A673 (cell line): Measurements from ENCODE around the gene EPHA8. TPM values are rescaled to one million over a fixed set of nuclear protein-coding genes. Genes with fewer than 3 reads are reported as not detected.

ENCODE experiments used
- BruUV-seq: library from RNA; stranded (reverse); fragments of 400-500 nt; replicated peaks from 2 replicates; lab custom pipeline; 2021; lab: Mats Ljungman, UMichigan
- CTCF ChIA-PET: fragments of 300-600 bp; sonication (Branson Sonifier 250); formaldehyde crosslinking; loops from one replicate; lab custom pipeline; 2022; ENCODE audit warnings: antibody characterized with exemption; lab: Charles Lee
- POLR2A ChIA-PET: fragments of 300-600 bp; sonication (Branson Sonifier 250); formaldehyde crosslinking; loops from one replicate; lab custom pipeline; 2022; ENCODE audit warnings: antibody characterized with exemption; ENCODE audit not compliant: low non-redundant PET; lab: Charles Lee
- DNase-seq: peaks from one replicate; pipeline ENCODE4 v3.0.0-alpha.2; 2015; ENCODE audit warnings: low spot score
- H3K27ac ChIP-seq: fragments of 200-600 bp; sonication (generic); 2 replicates; pipeline ENCODE4 v1.5.1; 2016; ENCODE audit warnings: mixed run types, low read depth, mild to moderate bottlenecking, mixed read lengths, antibody characterized with exemption, low read length; ENCODE audit not compliant: poor library complexity, severe bottlenecking
- H3K27me3 ChIP-seq: fragments of 200-600 bp; sonication (generic); replicated peaks from 2 replicates; pipeline ENCODE4 v1.6.1; 2017; ENCODE audit warnings: mixed run types, low read depth, mild to moderate bottlenecking, mixed read lengths, antibody characterized with exemption, low read length; ENCODE audit not compliant: insufficient read depth, poor library complexity
- H3K36me3 ChIP-seq: fragments of 200-600 bp; sonication (generic); 2 replicates; pipeline ENCODE4 v1.6.1; 2016; ENCODE audit warnings: mixed run types, mild to moderate bottlenecking, mixed read lengths, antibody characterized with exemption, low read length; ENCODE audit not compliant: insufficient read depth, poor library complexity, severe bottlenecking
- H3K4me1 ChIP-seq: fragments of 200-600 bp; sonication (generic); 2 replicates; pipeline ENCODE4 v1.6.1; 2017; ENCODE audit warnings: mixed run types, mild to moderate bottlenecking, mixed read lengths, antibody characterized with exemption, low read length; ENCODE audit not compliant: insufficient read depth, poor library complexity, severe bottlenecking
- H3K4me3 ChIP-seq: fragments of 200-600 bp; sonication (generic); 2 replicates; pipeline ENCODE4 v1.5.1; 2016; ENCODE audit warnings: low read depth, mixed run types, mild to moderate bottlenecking, mixed read lengths, low read length; ENCODE audit not compliant: poor library complexity, severe bottlenecking
- H3K9me3 ChIP-seq: fragments of 200-600 bp; sonication (generic); 2 replicates; pipeline ENCODE4 v1.6.1; 2016; ENCODE audit warnings: mixed run types, low read depth, mild to moderate bottlenecking, mixed read lengths, antibody characterized with exemption, low read length; ENCODE audit not compliant: poor library complexity, severe bottlenecking
- CTCF ChIP-seq: fragments of 300-800, 200-600 bp; sonication (generic); conservative IDR thresholded peaks from 2 replicates; pipeline ENCODE4 v1.5.1; 2017; ENCODE audit warnings: low read depth, mild to moderate bottlenecking, antibody characterized with exemption, low read length, moderate library complexity, mixed read lengths
- EZH2 ChIP-seq: fragments of 200-600 bp; sonication (generic); IDR thresholded peaks from 2 replicates; pipeline ENCODE4 v1.6.1; 2017; ENCODE audit warnings: borderline replicate concordance, low read depth, mild to moderate bottlenecking, mixed read lengths, antibody characterized with exemption, low read length; ENCODE audit not compliant: poor library complexity, severe bottlenecking
- intact Hi-C: fragments of 100-400 bp; cut with micrococcal nuclease; formaldehyde crosslinking; loops from one replicate; pipeline ENCODE4 v1.10.0; 2022; ENCODE audit not compliant: unreplicated experiment
- total RNA-seq: library from RNA; stranded (reverse); gene quantifications from 2 replicates; pipeline ENCODE4 v1.2.3, GENCODE V29; 2021

The EPHA8 gene
- total RNA-seq, 1 experiment from 2014 or later, result not detected

DNA sequence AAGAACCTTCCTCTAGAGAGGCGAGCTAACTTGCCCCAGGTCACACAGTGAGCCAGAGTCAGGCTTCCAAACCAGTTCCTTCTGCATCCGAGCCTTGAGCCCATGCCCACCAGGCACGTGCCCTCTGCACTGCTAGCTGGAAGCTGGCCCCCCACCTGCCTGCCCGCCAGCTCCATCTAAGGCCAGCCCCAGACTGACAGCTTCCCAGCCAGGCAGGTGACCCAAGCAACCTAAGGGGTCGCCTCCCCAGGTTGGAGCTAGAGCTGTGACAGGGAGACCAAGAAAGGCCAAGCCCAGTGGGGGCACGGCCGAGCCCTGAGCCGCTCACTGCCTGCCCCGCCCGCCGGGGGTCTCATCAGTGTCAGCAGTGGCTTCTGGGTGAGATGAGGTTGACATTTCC lies 53.3 kb downstream of the EPHA8 start:
- peaks cover 87% of the 10 kb centered on the region for H3K27me3 ChIP-seq
- TF ChIP-seq EZH2 (no peak), CTCF (no peak)
- no peaks in the 10 kb centered on the region for H3K4me1 ChIP-seq
- ChIA-PET POLR2A (no interaction called here), CTCF (no interaction called here)
- H3K36me3 ChIP-seq, result no peaks in the 10 kb centered on the region
- no TSS peak for BruUV-seq
- DNase-seq, result no peak
- H3K4me3 ChIP-seq, result no peak overlapping the region
- intact Hi-C loops, result no loop called here
- H3K9me3 ChIP-seq, result no peaks in the 10 kb centered on the region
- H3K27ac ChIP-seq, result no peak overlapping the region

DNA sequence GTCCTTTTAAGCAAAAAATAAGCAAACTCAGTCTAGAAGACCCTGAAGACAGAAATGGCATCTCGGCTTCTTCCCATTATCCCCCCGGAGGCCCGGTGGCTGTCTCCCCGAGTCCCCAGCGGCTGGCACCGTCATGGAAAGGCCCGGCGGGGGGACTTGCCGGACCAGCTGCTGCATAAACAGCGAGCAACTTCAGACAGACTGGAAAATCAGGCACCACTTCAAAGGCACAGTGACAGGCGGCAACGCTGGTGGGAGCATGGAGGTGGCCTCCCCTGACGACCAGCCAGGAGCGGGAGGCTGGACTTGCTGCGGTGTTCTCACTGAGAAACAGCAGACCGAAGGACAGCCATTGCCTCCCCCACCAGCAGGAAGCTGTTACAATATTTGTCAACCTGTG lies 54.8 kb downstream of the EPHA8 start:
- peaks cover 88% of the 10 kb centered on the region for H3K27me3 ChIP-seq
- POLR2A ChIA-PET, result interaction anchor here (0.6 kb wide), 1 partner anchor 82 kb away, joined by 3 read pairs; no protein-coding TSS in a partner anchor
- no peaks in the 10 kb centered on the region for H3K9me3 ChIP-seq
- no TSS peak for BruUV-seq
- CTCF ChIA-PET, result no interaction called here
- TF ChIP-seq CTCF (no peak), EZH2 (no peak)
- no peaks in the 10 kb centered on the region for H3K36me3 ChIP-seq
- H3K4me1 ChIP-seq, result no peaks in the 10 kb centered on the region
- no peak overlapping the region for H3K27ac ChIP-seq
- no peak for DNase-seq
- no peak overlapping the region for H3K4me3 ChIP-seq
- intact Hi-C loops, result no loop called here

DNA sequence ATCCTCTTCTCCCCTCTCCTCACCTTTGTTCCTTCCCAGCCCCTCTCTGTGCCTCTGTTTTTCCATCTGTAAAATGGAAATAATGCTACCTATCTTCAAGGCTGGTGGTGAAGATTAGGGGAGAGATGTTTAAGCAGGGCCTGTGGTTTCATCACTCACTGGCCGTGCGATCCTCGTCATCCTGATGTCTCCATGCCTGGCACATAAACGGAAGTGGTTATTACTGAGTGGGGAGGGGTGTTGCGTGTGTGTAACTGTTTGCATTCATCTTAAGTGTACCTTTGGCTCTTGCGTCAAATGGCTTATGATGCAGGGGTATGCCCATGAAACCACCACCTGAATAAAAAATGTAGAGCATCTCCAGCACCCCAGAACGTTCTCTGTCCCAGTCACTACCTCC lies 56.0 kb downstream of the EPHA8 start:
- Histone ChIP-seq H3K4me3 (no peak overlapping the region), H3K9me3 (no peaks in the 10 kb centered on the region), H3K36me3 (no peaks in the 10 kb centered on the region), H3K4me1 (no peaks in the 10 kb centered on the region), H3K27ac (no peak overlapping the region), H3K27me3 (peaks cover 84% of the 10 kb centered on the region)
- no peak for DNase-seq
- ChIA-PET POLR2A (no interaction called here), CTCF (no interaction called here)
- BruUV-seq, result no TSS peak
- no peak for TF ChIP-seq EZH2
- TF ChIP-seq CTCF, result no peak
- intact Hi-C loops, result no loop called here
